HG02938 (cell line): Measurements from ENCODE around the gene CAMK2D.
A peak's percentile ranks its signal among the peaks of the same experiment; 100 is the strongest.
"Not testable (repeated sequence)": the region's sequence is repeated elsewhere in the genome, so short reads cannot be mapped to it uniquely, and the experiment has no call there.

Experiments used
- ATAC-seq: cut with Tn5 transposase; IDR thresholded peaks from one replicate; pipeline ENCODE4 v1.9.1; 2021; ENCODE audit warnings: mild to moderate bottlenecking, moderate library complexity; ENCODE audit not compliant: unreplicated experiment

CAMK2D gene

DNA sequence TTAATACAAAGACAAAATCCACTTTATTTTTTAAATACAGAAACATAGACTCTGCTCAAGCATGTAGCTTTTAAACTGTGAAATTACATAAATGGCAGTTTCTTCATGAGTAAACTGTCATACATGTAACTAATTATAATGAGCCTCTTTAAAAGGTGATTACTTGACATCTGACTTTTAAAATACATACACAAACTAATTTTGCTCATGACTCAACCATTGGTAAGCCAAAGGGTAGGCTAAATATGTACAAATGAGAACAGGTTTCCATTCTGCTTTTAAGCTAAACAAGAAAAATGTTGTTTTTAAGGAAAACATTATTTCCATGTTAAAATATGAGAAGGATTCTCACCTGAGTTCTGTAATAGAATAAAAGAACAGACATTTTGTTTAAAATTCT, 27.9 kb downstream of the CAMK2D start:
- no peak for ATAC-seq

DNA sequence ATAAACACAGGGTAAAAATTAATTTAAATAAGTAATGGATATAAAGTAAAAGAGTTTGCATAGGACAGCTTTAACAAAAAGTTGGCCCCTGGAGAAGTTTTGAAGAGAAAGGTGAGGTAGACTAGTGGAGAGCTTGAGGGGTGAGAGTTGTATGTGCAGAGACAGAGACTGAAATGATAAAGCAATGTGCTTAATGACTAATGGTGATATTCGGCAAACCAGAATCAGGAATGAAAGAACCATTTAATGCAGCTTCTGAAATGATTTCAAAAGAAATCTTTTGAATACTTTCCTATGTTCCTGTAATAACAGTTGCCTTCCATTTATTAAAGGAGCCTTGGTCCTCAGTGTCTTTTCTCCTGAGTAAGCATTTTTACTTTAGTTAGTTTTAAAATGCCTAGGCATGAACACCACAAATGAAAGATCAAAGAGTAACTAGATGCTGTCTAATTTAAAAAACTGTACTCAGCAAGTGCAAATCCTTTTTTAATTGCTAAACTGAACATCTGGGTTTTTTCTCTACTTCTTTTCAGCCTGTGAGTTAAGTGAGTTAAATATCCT, 28.5 kb downstream of the CAMK2D start:
- no peak for ATAC-seq

DNA sequence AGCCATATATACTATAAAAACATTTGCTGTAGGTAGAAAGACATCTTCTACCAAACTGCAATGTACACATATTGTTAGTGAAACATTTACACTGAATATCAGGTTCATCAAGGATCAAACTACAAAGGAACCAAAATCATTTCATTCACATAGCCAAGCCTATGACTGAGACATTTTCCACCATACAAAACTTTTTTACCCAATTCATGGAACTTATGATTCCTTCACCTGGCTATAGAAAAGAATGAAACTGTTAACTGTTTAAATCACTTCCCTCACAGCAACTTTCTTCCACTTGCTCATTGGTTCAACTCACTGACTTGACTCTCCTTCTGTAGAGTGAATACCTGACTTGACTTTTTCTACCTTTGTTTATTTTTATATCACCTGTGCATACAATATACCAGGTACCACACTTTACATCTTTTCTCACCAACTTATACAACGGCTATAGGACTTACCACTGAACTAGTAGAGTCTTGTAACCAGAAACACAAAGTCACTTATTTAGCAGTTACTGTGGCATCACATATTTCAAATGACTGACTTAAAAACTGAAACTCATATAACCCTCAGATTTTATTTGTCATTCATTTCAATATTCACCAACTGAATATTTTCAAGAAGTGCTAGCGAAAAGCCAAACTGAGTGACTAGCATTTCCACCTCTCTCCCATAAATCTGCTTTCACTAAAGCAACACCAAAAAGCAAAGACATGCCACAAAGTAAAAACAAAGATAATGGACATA, 30.9 kb downstream of the CAMK2D start:
- no peak for ATAC-seq

DNA sequence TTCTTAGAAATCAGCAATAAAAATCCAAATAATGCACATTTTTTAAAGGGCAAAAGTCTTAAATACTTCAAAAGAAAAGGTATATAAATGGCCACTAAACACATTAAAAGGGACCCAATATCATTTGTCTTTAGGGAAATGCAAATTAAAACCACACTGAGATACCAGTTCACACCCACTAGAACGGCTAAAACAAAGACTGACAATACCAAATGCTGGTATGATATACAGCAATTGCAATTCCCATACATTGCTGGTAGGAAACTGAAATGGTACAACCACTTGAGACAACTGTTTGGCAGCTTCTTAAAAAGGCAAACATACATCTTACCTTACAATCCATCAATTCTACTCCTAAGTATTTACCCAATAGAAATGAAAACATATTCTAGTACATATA, 33.7 kb downstream of the CAMK2D start:
- no peak for ATAC-seq

DNA sequence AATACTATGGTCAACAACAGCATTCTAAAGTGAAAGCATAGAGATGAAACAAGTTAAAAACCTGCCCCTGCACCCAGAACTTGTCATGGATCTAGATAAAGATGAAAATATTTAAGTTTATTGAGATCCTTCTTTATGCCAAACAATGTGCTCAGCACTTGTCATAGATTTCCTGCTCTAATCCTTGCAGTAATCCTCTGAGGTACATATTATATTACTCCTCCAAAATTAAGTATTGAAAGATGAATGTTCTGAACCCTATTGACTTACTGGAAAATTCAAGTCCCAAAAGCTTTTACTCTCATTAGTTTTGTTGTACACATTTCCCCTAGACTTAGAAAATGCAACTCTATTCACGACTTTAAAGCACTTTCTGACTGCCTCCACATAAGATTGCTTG, 35.6 kb downstream of the CAMK2D start:
- no peak for ATAC-seq

DNA sequence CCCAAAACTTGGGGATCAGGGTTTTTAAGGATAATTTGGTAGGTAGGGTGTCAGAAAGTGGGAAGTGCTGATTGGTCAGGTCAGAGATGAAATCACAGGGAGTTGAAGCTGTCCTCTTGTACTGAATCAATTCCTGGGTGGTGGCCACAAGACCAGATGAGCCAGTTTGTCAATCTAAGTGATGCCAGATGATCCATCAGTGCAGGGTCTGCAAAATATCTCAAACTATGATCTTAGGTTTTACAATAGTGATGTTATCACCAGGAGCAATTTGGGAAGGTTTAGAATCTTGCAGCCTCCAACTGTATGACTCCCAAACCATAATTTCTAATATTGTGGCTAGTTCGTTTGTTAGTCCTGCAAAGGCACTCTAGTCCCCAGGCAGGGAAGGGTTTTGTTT, 43.3 kb downstream of the CAMK2D start:
- no peak for ATAC-seq

DNA sequence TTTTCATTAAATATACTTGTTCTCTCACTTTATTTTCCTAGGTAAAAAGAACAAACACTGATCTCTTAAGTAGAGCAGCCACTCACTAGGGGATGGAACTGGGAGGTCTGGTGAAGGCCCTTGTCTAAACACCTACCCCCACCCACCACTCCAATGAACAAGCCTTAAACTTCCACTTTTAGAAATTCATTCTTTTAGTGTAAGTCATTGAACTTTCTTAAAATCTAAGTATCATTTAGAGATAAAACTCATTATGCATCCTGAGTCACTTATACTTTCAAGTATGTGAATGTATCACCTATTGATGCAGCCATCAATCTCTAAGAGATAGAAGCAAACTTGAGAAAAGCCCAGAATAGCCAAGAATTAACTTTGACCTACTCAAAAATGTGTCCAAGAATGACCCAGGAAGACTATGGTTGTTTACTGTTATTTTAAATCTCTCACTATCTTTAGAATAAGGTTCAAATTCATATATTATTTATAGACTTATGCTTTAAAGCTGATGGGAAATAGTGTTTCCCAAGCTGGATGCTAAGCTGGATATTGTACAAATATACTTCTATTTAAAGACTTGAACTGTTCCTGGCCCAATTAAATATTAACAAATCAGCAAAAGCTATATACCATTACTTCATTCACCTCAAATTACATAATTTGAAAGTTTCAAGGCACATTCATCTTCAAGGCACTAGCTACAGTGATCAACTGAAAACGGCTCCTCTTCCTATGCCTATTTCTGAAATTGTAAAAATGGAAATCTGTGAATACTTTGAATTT, 49.5 kb downstream of the CAMK2D start:
- ATAC-seq: no peak

- peak; percentile 87 for ATAC-seq
Measured at GRCh38 chr4:113708250-113708649, 53.3 kb downstream of the CAMK2D start.

DNA sequence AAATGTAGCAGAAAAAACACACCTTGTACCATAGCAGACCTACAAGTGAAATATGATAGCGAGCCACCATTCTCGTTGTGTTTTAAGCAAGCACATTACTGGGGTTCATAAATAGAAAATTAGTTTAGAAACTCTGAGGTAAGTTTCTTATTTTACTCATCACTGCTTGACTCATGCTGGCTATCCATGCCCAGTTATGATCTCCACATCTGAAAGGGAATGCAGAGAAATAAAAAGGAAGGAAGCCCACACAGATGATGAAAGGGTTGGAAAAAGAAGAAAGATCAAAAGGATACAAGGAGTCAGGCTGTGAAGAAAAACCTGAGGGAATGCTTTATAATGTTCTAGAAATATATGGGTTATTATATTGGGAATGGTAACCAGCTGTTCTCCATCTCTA, 54.5 kb downstream of the CAMK2D start:
- no peak for ATAC-seq

GRCh38 chr4:113705097-113705496, 56.4 kb downstream of the CAMK2D start:
- ATAC-seq: not testable (repeated sequence)

GRCh38 chr4:113702596-113702995, 58.9 kb downstream of the CAMK2D start:
- not testable (repeated sequence) for ATAC-seq

GRCh38 chr4:113701169-113701568, 60.4 kb downstream of the CAMK2D start:
- no peak for ATAC-seq

DNA sequence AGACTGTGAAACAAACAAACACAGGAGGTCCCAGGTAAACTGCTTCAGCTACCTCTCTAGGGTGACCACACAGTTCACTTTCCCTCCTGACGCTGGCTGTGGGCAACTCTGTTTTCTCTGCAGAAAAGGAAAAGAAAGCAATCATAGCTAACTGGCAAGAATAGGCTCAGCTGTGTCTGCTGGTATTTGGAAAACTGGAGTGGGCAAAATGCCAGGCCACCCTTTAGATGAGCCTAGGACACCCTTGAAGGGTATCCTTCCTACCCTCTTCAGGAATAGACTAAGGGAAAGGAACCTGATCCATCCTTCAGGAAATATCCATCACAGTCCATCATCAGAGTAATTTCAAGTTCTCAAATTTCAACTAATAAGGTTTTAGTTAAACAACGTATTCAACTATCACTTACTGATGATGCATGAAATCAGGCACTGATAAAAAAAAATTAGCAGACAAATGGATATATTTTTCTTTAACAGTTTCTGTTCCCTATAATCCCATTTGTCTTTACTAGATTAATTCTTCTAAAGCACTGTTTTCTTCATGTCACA, 60.9 kb downstream of the CAMK2D start:
- no peak for ATAC-seq

GRCh38 chr4:113699772-113700171, 61.8 kb downstream of the CAMK2D start:
- ATAC-seq: no peak

GRCh38 chr4:113697429-113697828, 64.1 kb downstream of the CAMK2D start:
- ATAC-seq: no peak

DNA sequence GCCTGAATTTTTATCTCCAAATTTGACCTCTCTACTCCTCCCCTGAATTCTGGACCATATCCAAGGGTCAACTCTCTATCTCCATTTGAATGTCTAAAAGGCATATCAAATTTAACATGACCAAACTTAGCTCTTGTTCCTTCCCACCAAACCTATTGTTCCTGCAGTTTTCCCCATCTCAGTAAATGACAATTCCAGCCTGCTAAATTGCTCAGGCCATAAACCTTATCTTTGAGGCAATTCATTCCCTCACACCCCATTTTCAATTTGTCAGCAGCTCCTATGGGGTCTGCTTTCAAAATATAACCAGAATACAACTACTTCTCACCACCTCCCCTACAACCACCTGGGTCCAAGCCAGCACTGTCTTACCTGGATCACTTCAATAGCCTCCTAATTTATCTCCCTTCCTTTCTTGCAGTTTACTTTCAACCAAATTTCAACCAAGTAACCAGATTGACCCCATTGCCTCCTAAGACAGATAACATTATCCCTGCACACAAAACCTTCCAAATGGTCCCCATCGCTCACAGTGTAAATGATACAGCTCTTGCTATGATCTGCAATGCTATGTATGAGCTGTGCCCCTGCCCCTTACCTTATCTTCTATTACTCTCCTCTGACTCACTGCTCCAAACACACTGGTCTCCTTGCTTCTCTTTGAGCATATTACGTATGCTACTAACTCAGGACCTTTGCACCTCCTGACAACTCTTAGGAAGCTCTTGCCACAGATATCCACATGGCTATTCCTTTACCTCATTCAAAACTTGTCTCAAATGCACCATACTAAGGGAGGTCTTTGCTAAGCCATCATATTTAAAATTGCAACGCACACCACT, 66.0 kb downstream of the CAMK2D start:
- no peak for ATAC-seq

- ATAC-seq: no peak
Measured at GRCh38 chr4:113694008-113694407, 67.5 kb downstream of the CAMK2D start.

DNA sequence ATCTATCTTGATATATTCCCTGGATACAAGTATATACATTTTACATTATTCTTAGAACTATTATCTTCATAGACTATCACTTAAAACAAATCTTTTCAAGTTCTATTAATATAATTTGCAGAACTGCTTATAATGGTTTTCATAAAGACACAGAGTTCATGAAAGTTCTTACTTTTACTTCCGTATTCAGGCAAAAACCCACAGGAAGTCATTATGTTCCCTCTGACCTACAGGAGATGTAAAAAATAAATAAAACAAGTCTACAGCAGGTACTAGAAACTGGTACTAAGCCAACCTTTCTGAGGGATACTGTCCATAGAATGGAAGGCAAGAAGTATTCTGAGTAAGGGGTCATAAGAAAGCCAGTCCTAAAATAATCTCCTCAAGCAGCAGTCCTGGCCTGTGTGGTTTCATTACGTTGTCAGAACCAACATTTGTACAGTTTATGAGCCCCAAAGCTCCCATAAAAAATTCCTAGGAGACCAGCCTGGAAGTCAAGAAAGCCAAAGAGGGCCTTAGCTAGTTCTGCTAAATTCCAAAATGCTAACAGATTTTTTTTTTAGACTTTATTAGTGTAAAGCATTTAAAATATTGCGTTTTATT, 68.6 kb downstream of the CAMK2D start:
- peak; percentile 81 for ATAC-seq

GRCh38 chr4:113691676-113692075, 69.9 kb downstream of the CAMK2D start:
- no peak for ATAC-seq

GRCh38 chr4:113689394-113689793, 72.1 kb downstream of the CAMK2D start:
- no peak for ATAC-seq
